GM21367 (cell line): ENCODE measurements around the gene STIL.

Source experiments
- ATAC-seq: cut with Tn5 transposase; IDR thresholded peaks from one replicate; pipeline ENCODE4 v1.9.1; 2021; ENCODE audit not compliant: unreplicated experiment

The STIL gene

DNA sequence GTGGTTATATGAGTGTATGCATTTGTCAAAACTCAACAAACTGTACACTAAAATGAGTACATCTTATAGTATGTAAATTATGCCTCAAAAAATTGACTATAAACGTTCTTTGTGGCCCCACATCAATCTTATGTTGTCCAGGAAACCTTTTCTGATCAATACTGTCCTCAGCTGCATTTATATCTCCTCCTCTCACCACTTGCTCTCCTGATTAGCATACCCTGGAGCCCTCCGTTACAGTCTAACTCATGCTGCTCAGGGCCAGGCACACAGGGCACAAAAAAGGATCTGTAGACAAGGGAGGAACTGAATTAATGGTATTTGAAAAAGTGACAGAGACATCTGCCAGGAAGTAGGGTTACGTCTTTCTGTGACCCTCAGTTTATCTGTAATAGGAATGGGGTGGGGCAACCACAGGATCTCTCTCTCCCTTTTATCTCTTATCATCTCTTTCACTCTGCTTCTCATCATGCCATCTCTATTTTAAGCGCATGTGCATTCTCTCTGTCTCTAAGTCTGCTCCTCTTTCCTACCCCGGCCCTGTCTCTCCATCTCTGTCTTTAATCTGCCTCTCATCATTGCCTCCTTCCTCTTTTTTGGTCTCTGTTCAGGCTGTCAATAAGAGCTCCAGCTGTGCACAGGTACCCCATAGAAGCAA, 74.9 kb downstream of the STIL start:
- no peak for ATAC-seq

DNA sequence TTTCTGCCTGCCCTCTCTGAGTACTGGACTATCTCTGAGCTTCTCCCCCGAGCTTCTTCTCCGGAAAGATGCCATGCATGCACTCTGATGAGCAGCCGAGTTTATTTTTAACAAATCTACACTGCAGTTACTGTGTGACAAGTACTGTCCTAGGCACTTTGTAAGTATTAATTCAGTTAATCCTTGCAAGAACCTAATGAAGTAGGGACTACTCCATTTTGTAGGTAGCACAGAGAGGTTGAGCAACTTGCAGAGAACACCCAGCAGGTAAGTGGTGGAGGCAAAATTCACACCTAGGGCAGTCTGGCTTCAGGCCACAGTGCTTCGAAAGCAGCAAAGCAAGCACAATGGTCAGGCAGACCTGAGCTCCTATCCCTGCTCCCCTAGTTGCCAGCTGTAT, 78.1 kb downstream of the STIL start:
- ATAC-seq = no peak

DNA sequence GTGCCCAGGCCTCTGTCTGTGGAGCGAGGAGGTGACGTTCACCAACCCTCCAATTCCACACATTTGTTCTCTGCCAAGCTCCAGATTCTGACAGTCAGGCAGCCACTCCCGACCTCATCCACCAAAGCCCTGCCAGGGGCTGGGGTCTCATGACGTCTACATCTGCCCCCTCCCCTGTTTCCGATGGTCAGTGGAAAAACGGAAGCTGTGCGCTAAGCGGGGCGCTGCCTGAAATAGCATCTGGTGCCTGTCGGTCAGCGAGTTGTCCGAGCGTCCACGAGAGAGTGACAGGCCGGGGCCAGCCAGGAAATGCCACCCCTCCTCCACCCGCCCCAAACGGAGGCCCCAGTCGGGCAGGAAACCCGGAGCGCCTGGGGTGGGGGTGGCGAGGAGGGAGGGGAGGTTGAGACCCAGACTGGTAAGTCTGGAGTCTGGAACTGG, 78.7 kb downstream of the STIL start:
- ATAC-seq = no peak

DNA sequence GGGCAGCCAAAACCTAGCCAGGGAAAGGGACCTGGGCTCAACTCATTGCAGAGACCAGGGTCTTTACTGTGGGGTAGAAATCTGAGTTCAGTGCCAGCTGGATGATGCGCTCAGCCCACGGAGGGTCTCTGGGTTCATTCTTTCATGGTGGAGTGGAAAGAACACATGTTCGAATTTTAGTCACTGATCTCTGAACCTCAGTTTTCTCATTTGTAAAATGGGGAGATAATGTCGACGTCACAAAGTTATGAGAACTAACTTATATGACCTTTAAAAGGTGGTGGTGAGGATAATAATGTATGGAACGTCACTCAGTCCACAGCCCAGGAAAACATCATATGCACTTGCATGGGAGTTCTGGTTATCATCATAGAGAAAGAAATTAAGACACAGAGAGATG, 80.8 kb downstream of the STIL start:
- no peak for ATAC-seq

DNA sequence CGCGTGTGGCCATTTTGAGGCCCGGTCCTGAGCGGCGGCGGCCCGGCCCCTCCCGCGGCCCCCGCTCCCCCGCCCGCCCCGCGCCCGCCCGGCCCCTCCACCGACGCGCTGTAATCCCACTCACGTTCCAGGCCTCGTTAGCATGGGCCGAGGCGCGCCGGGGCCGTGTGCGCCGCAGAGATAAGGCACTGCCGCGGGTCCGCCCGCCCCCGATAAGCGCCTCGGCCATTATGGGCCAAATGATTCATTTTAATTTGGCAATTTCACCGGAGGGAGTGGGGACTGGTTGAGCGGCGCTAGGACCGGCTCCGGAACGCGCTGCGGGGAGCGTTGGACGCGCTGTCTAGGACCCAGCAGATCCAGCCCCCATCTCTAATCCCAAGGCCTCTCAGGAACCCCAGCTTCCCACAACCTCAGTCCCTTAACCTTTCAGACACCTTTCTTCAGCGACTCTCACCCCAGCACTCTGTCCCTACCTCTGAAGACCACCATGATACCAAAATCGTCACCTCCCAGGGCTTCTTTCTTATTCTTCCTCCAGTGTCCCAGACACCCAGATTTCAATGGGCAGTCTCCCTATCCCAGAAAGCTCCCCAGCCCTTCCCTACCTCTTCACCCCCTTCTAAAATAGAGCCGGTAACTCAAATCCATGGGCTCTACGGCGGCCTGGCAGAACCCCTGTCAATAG, 81.6 kb downstream of the STIL start, which contains the start of gene TAL1:
TAL1 (minus strand) TSS at position 39 of the 688 bp plus-strand sequence. CDS start 6,337 bp downstream, outside the sequence.
- no peak for ATAC-seq

DNA sequence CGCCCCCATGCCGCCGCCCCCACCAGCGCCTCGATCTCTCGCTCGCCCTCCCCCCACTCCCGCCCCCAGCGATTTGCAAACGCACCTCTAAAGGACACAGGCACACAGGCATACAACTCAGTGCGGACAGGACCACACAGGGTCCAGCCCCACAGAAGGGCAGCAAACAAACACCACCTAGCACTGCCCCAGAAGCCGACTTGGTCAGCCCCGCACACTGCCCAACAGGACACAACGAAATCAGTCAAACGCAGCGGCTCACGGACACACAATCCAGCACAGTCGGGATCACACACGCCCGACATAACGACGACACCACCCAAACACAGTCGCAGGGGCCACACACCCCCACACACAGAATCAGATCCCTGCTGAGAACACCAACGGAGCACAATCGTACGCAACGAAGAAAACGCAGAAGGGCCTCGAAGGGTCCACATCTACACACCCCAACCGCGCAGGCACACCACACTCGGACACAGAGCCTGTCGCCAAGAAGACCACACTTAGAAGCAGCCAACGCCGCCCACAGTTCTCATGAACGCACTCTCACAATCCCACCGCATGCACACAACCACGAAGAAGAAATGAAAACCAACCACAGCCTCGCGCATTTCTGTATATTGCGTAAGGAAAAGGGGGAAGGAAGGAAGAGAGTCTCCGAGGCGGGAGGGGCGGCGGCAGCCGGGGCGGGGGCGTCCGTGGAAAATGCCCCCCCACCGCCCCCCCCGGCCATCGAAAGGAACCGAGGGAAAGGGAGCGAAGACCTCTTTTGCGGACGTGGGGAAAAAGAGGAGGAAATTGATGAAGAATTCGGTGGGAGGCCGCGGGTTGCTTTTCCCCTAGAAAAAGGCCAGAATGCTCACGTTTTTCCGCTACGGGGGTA, 82.4 kb downstream of the STIL start:
- ATAC-seq = no peak

DNA sequence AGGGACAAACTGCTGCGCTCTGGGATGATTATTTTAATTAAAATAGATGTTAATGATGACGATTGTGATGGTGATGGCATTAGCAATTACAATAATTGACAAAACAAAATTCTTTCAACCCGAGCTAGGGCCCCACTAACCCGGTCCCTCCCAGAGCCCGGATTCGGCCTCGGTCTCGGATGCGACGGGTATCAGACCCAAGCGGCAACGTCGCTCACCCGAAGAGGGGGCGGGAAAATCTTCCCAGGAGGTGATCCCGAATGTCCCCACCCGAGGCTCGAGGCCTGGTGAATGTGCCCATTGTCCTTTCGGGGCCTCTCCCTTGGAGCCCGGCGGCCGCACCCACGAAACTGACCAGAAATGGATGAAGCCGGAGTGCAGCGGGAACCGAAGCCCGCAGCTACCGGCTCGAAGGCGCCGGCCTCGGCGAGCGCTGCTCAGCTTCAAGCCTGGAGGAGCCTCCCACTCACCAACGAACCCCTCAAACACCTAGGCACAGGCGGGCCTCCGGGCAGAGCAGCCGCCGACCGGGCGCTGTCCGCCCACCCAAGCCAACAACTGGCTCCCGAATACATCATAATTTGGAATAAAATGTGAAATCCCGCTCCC, 83.2 kb downstream of the STIL start:
- no peak for ATAC-seq

DNA sequence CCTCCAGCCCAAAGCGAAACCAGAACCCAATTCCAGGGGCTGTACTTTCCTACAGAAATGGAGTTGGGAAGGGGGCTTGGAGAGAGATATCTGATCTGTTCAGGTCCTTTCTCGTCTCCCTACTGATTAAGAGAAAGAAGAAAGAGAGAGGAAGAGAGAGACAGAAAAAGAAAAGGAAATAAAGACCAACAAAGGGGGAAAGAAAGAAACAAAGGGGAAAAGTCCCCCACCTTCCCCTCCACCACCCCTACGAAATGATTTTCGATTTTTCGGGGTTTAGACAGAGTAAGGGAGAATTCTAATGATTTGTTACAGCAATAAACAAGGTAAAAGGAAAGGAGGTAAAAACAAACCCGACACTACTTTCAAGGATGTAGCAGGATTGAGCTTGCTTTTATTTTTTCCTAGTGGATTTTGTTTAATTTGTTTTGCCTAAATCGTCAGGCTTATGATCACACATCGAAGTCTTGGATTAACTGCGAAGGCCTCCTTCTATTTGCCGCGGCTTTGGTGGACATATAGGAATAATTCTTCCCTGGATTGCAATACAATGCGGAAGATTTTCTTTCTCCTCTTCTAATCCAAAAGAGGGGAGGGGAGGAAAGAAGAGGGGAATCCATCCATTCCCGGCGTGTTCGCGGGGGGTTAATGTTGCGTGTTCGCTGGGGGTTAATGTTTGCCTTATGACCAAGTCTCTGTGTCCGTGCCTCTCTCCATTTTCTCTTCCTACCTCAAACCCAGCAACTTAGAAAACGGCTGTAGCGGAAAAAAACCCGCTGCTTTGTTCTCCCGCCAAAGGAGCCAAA, 83.9 kb downstream of the STIL start:
- no peak for ATAC-seq

DNA sequence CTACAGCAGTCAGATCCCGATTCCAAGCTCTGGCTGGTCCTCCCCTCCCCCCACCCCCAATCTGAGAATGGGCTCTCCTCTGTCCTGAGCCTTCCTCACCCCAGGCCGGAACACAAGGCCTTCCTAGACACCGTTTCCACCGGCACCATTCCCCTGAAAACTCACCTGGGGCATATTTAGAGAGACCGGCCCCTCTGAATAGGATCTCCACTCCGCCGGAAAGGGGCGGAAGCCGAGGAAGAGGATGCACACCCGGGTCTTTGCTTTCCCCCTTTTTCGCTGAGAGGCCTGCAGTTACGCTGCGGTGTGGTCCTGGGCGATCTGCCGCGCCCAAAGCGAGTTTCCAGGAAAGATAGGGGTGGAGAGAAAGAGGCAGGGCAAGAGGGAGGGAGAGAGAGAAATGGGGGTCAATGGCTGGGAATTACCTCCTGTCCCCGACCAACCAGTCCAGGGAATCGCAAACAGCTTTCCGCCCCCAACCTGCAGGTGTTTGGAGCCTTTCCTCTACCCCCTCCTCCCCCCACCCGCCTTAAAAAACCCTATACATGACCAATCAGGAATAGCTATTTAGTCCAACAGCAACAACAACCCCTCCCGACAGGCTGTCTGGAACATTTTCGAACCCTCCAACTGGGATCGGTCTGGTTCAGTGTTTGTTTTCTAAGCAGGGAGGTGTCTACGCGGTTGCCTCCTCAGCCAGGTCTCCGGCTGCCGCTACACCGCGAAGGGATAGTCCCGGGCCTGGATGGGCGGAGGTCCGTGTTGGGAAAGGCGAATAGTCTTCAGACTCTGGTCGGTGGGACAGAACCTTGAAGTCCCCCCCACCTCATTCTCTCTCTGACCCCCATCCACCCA, 84.7 kb downstream of the STIL start:
- no peak for ATAC-seq

DNA sequence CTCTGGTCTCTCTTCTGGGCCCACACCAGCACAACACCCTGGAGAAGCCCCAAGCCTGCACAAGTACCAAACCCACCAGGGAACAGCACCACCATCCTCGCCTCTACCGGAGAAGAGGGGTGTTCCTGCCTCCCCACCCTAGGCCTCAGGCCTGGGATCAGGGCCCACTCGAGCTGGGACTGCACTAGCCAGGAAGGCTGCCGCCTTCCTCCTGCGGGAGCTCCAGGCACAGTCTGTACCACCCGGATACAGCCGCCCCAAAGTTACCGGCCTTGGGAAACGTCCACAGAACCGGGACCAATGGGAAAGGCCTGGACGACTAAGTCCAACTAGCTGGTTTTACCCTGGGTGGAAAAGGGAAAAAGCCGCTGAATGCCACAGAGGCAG, 85.3 kb downstream of the STIL start:
- ATAC-seq = no peak

DNA sequence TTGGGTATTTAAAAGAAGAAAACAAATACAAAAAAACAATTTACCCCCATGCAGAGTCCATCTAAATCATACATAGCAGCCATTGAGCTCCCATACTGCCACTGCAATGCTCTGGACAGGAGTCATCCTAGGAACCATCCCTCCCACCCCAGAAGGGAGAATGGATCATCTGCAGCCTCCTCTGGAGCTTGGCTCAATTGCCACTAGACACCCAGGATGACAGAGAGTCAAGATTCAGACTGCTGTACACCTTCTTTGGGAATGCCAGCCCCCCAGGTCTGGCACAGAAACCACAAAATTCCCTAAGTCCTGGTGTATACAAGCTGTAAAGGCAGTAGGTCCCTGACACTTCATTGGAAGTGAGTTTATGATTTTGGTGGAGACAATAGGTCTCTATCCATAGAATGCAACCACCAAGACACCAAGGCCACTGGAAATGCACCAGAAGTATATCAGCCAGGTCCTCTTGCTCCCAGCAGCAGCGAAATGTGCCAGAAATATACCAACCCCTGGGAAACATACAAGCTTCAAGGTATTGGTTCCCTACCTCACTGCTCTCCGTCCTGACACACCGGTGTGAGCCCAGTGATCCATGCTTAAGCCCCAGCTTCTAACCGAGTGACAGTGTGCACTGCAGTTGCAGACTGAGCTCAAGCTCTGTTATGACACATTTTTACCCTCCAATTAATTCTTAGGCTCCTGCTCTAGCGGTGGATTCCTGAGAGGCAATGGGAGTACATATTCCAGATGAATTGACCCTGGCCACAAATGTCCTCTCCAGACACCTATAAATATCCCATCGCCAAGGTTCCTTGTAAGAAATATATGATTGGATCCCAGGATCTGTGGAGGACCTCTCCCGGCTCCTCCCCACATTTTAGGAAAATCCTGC, 86.4 kb downstream of the STIL start:
- ATAC-seq = no peak

DNA sequence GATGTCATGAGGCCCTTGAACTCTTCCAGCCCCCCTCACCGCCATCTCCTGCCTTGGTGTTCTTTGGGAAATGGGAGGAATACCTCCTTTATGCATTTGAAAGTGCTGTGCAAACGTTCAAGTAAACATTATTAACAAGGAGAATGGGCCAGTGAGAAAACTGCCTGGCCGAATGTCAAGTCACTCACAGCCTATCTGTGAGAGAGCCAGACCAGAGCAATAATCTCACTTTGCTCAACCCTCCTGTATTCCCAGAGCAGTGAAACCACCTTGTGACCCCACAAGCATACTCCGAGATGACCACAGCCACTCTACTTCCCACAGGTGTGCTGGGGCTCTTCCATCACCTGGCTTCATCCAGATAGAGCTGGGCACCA, 87.1 kb downstream of the STIL start:
- ATAC-seq = no peak

DNA sequence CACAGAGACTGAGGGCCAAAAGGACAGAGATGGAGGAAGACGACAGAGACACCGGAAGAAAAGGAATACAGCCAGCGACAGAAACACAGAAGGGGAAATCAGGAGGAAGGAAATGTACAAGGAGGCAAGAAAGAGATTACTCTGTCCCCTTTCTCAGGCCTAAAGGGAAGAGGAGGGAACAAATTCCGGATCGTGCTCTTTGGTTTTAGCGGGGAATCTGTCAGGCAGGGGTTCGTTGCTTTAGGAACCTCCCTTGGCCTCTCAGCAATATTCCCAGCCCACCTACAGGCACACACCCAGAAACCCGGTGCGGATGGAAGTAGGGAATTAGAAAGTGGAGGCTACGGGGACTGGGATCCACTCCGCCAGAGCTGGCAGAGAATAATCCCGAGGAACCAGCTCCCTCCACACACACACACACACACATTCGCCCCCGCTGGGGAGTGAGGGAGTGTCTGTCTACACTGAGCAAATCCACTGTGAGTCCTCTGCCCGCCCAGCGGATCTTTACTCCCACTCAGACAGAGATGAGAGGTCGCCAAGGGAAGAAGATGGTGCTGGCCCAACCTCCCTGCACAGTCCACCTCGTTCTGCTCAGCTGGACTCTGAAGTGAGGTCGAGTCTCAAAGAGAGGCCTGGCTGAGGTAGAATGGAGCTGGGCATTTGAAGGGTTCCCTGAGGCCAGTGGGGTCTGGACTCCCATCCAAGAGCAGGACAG, 87.7 kb downstream of the STIL start:
- ATAC-seq = no peak

DNA sequence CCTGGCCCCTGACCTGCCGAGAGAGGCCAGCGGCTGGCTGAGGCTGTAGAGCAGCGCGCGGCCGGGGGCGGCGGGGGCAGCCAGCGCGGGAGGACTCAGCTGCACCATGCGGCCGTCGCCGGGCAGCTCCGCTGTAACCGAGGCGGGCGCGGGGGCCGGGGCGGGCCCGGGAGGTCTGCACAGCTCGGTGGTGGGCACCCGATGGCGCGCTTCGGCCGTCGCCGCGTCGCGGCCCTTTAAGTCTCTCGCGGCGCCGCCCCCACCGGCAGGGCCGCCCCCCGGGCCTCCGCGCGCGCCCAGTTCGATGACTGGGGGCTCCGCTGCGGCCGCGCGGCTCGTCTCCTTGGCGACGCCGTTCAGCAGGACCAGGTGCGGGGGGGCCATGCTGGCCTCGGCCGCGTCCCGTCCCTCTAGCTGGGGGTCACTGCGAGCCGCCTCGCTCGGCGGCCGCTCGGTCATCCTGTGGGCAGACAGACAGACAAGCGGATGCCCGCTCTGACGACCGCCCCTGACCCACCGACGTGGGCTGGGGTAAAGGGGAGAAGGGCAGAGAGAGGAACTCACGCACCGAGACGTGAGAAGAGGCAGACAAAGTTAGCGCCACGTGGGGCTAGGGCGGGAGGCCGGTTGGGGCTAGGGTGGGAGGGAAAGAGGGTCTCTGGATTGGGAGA, 88.4 kb downstream of the STIL start:
- no peak for ATAC-seq

DNA sequence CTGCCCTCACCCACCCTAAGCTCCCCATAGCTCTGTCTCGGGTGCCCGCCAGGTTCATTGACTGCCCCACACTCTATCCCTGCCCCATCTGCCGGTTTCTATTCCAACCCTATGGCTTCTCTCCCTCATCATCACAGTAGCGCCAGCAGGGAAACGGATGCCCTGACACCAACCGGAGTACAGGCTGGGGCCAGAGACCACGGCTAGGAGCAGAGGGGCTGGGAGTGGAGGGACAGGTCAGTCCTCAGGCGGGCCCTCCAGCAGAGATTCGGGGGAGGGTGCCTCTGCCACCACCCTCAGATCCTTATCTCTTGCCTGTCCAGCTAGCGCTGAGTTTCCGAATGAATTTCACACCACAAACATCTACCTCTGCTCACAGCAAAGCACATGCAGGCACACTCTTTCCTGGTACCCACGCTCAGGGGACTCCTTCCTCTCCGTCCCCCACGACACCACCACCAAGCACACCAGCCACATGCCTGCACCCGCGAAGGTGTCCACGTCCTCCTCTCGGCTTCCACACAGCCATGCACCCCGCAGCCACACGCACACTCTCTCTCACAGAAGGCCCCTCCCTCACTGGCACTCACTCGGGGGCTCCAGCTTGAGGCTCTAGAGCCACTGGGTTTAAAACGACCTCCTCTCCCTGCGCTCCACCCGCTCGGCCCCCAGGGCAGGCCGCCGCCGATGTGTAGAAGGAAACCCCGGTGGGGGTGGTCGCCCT, 89.1 kb downstream of the STIL start:
- ATAC-seq = no peak

DNA sequence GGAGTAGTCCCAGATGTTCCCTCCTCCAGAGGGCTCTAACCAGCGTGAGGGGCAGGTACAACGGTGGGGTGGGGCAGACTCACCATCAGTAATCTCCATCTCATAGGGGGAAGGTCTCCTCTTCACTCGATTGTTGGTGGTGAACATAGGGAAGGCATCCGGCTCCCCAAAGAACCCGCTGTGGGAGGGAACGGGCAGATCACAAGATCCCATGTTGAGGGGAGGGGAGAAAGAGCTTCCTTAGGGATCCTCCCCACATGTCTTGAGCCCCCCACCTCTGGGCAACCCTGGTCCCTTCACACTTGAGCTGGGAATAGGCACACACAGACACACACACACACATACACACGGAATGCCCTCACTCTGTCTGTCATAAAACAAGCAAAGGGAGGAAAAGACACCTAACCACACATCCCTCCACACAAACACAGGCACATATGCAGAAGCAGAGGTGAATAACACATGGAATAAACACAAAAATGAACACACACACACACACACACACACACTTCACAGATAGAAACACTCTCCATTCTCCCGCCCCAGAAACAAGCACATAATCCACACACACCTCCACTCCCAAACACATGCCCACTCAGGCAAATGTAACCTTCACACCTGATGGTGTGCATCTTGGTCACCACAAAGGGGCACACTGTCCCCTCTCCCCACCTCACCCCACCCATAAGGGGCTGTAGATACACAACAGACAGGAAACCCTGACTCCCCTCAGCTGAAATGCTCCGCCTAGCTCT, 89.8 kb downstream of the STIL start:
- no peak for ATAC-seq
